Retinal pigment epithelial cell (primary cell): Measurements from ENCODE around the gene TMEM271.
"Not testable (repeated sequence)": the region's sequence is repeated elsewhere in the genome, so short reads cannot be mapped to it uniquely, and the experiment has no call there.

ENCODE experiments used
- DNase-seq: peaks from one replicate; pipeline ENCODE4 v3.0.0-alpha.2; 2010; ENCODE audit warnings: low read depth
- H3K4me3 ChIP-seq: 2 replicates; pipeline ENCODE4 v1.5.1; 2011; ENCODE audit warnings: mild to moderate bottlenecking, low read length, control low read depth, moderate library complexity
- CTCF ChIP-seq: conservative IDR thresholded peaks from 2 replicates; pipeline ENCODE4 v1.5.1; 2011; ENCODE audit warnings: low read depth, low read length, control low read depth, inconsistent platforms

The TMEM271 gene

GRCh38 chr4:566035-566434 lies 10.1 kb downstream of the TMEM271 start:
- TF ChIP-seq CTCF = no peak
- no peak overlapping the region for H3K4me3 ChIP-seq
- DNase-seq = no peak

- DNase-seq, H3K4me3 ChIP-seq: not testable (repeated sequence)
Observed at GRCh38 chr4:565614-566013, 10.5 kb downstream of the TMEM271 start.

- DNase-seq, H3K4me3 ChIP-seq: not testable (repeated sequence)
Observed at GRCh38 chr4:562458-562857, 13.6 kb downstream of the TMEM271 start.

- no peak for DNase-seq
- TF ChIP-seq CTCF = no peak
- no peak overlapping the region for H3K4me3 ChIP-seq
Observed at GRCh38 chr4:561426-561825, 14.7 kb downstream of the TMEM271 start.

- no peak for TF ChIP-seq CTCF
- DNase-seq = no peak
- H3K4me3 ChIP-seq = no peak overlapping the region
Observed at GRCh38 chr4:560731-561291, 15.3 kb downstream of the TMEM271 start.

GRCh38 chr4:560061-560460 lies 16.0 kb downstream of the TMEM271 start:
- H3K4me3 ChIP-seq = no peak overlapping the region
- TF ChIP-seq CTCF = no peak
- DNase-seq = no peak

GRCh38 chr4:555566-556275 lies 20.4 kb downstream of the TMEM271 start:
- no peak for DNase-seq
- no peak for TF ChIP-seq CTCF
- no peak overlapping the region for H3K4me3 ChIP-seq

- H3K4me3 ChIP-seq, DNase-seq: not testable (repeated sequence)
Observed at GRCh38 chr4:554793-555320, 21.2 kb downstream of the TMEM271 start.
